Keratinocyte (primary cell): ENCODE data around the gene CEL.

Experiments used
- EZH2 ChIP-seq: IDR thresholded peaks from one replicate; pipeline ENCODE4 v1.6.1; 2012; ENCODE audit warnings: inconsistent platforms, mild to moderate bottlenecking, low read length, moderate library complexity
- TF ChIP-seq, protein P1 (sequence below), 3 experiments: IDR thresholded peaks in 1 of 3; conservative IDR thresholded peaks in 1 of 3; optimal IDR thresholded peaks in 1 of 3; 2 replicates in 2 of 3; 3 replicates in 1 of 3; pipeline versions ENCODE3 to v1.5.1; 2011; ENCODE audit warnings: low read length in 3 of 3, mild to moderate bottlenecking in 3 of 3, moderate library complexity in 2 of 3, control low read depth in 1 of 3, inconsistent platforms in 1 of 3; ENCODE audit not compliant: insufficient read depth in 2 of 3; ENCODE audit errors: extremely low read depth in 1 of 3

DNA sequence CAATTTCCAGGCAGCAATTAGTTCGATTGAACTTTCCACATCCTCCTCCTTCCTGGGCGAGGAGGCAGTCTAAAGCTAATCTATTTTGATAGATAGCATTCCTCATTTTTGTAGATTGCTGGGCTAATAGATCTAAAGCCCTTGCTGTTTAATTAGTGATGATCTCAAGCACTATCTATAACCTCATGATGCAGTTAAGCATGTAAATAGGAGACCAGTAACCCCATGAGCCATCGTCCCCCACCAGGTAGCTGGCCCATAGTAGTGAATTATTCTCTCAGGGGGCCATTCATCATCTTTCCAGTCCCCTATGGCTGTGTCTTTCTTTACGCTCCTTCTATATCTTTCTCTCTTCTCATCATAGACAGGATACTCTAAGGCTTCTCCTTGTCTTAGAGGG lies 14.9 kb downstream of the CEL start:
- TF ChIP-seq, protein P1, sequence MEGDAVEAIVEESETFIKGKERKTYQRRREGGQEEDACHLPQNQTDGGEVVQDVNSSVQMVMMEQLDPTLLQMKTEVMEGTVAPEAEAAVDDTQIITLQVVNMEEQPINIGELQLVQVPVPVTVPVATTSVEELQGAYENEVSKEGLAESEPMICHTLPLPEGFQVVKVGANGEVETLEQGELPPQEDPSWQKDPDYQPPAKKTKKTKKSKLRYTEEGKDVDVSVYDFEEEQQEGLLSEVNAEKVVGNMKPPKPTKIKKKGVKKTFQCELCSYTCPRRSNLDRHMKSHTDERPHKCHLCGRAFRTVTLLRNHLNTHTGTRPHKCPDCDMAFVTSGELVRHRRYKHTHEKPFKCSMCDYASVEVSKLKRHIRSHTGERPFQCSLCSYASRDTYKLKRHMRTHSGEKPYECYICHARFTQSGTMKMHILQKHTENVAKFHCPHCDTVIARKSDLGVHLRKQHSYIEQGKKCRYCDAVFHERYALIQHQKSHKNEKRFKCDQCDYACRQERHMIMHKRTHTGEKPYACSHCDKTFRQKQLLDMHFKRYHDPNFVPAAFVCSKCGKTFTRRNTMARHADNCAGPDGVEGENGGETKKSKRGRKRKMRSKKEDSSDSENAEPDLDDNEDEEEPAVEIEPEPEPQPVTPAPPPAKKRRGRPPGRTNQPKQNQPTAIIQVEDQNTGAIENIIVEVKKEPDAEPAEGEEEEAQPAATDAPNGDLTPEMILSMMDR (optimal IDR thresholded peaks at IDR 0.05 in 1 of 3, IDR thresholded peaks at IDR 0.05 in 1 of 3, conservative IDR thresholded peaks at IDR 0.05 in 1 of 3; ENCODE audit: extremely low read depth in 1 of 3, insufficient read depth in 2 of 3, low read length in 3 of 3): no peak
- no peak for TF ChIP-seq EZH2
